SK-N-MC (cell line): ENCODE measurements around the gene TNFSF15.
"Not testable (repeated sequence)": the region's sequence is repeated elsewhere in the genome, so short reads cannot be mapped to it uniquely, and the experiment has no call there.

Experiments used
- EZH2 ChIP-seq: fragments of 200-600 bp; sonication (generic); IDR thresholded peaks from one replicate; pipeline ENCODE4 v1.6.1; 2017; ENCODE audit warnings: antibody characterized with exemption
- FOXP2 ChIP-seq: optimal IDR thresholded peaks from 2 replicates; pipeline ENCODE3; 2011; ENCODE audit warnings: mild to moderate bottlenecking, moderate library complexity; ENCODE audit not compliant: insufficient read depth; ENCODE audit errors: extremely low read length, control extremely low read depth
- POLR2AphosphoS5 ChIP-seq: IDR thresholded peaks from 2 replicates; pipeline ENCODE4 v1.6.1; 2012; ENCODE audit warnings: mild to moderate bottlenecking, low read depth, low read length, borderline replicate concordance

- not testable (repeated sequence) for TF ChIP-seq POLR2AphosphoS5, EZH2, FOXP2
Measured at GRCh38 chr9:114735139-114735538, 70.7 kb downstream of the TNFSF15 start.
